ENCODE data around the gene FAAP24. TPM values are rescaled to one million over a fixed set of nuclear protein-coding genes. Genes with fewer than 3 reads are reported as not detected.
"Not testable (repeated sequence)": the region's sequence is repeated elsewhere in the genome, so short reads cannot be mapped to it uniquely, and the experiment has no call there.

Gene FAAP24
- total and polyA plus RNA-seq, 2 of the 13 experiments (the other 11 are each of a cell fraction or from before 2014, with no cell fraction given) = 2.3 to 6.0 TPM

- TF ChIP-seq ZBTB10 (CRISPR knock-in tag; IDR thresholded peaks at IDR 0.05; ENCODE audit: borderline replicate concordance) = no peak
- TF ChIP-seq TCF7L2 (IDR thresholded peaks at IDR 0.05; ENCODE audit: low read depth, low read length) = no peak
- TF ChIP-seq REXO4 (CRISPR knock-in tag; IDR thresholded peaks at IDR 0.05; ENCODE audit: borderline replicate concordance) = no peak
- no peak for TF ChIP-seq AGO1 (IDR thresholded peaks at IDR 0.05; ENCODE audit: low read depth, low read length, poor library complexity, severe bottlenecking)
- no peak for TF ChIP-seq GPN1 (CRISPR knock-in tag; IDR thresholded peaks at IDR 0.05; ENCODE audit: borderline replicate concordance)
- no peak for TF ChIP-seq ZKSCAN8 (CRISPR knock-in tag; IDR thresholded peaks at IDR 0.05; ENCODE audit: borderline replicate concordance)
- no peak for TF ChIP-seq ZBTB2 (CRISPR knock-in tag; IDR thresholded peaks at IDR 0.05; ENCODE audit: low read depth)
- TF ChIP-seq FOXK1 (CRISPR knock-in tag; IDR thresholded peaks at IDR 0.05; ENCODE audit: borderline replicate concordance, low read depth) = no peak
- TF ChIP-seq ZNF234 (CRISPR knock-in tag; conservative IDR thresholded peaks at IDR 0.05) = no peak
- TF ChIP-seq ZNF552 (CRISPR knock-in tag; IDR thresholded peaks at IDR 0.05; ENCODE audit: borderline replicate concordance) = no peak
- no peak for TF ChIP-seq MLXIP (CRISPR knock-in tag; IDR thresholded peaks at IDR 0.05; ENCODE audit: borderline replicate concordance)
- no peak for TF ChIP-seq ZSCAN20 (CRISPR knock-in tag; IDR thresholded peaks at IDR 0.05; ENCODE audit: borderline replicate concordance)
Observed at GRCh38 chr19:32988724-32989123, 16.7 kb downstream of the FAAP24 start (continued).

GRCh38 chr19:32995966-32996365, 23.9 kb downstream of the FAAP24 start:
- H3K27me3 ChIP-seq (ENCODE audit: control insufficient read depth in 1 of 2, insufficient read depth in 2 of 2, low read length in 2 of 2); H3K4me2 ChIP-seq (ENCODE audit: low read depth, low read length); H3K9me3 ChIP-seq (ENCODE audit: low read length); CTCF ChIA-PET (ENCODE audit: low intra/inter-chr PET ratio, low total read pairs); H3K9ac ChIP-seq (ENCODE audit: insufficient read depth, low read depth, low read length); DNase-seq (ENCODE audit: low spot score); H3K27ac ChIP-seq (ENCODE audit: extremely low read length, insufficient read depth, low read length); H4K20me1 ChIP-seq (ENCODE audit: insufficient read depth, low read length); H2AFZ ChIP-seq (ENCODE audit: low read length); in situ Hi-C loops (cut with HindIII; ENCODE audit: extremely low pct_ligation_motif_present, low pct_unique_long_range_greater_than_20kb); H3K4me3 ChIP-seq (replicated peaks in 1 of 3; ENCODE audit: insufficient read depth in 1 of 3, low read depth in 2 of 3, low read length in 3 of 3); ATAC-seq; intact Hi-C loops (cut with micrococcal nuclease; ENCODE audit: unreplicated experiment); H3K79me2 ChIP-seq (ENCODE audit: insufficient read depth, low read length); FAIRE-seq; POLR2A ChIA-PET; BruUV-seq (replicated peaks); H3K4me1 ChIP-seq (ENCODE audit: insufficient read depth, low read length): not testable (repeated sequence)
- over 99% methylated on average over 15 of the region's 17 CpGs for WGBS (ENCODE audit: low lambda C conversion rate)
- H3K36me3 ChIP-seq (replicated peaks in 1 of 2; ENCODE audit: control insufficient read depth in 1 of 2, insufficient read depth in 2 of 2, low read length in 2 of 2) = peaks cover 21 to 39% of the 10 kb centered on the region in 2 experiments

Data from HepG2 (cell line).